Ovary (tissue), 3 donors: ENCODE results near the gene AOC2.
"Not testable (repeated sequence)": the region's sequence is repeated elsewhere in the genome, so short reads cannot be mapped to it uniquely, and the experiment has no call there.

Experiments
- EP300 ChIP-seq: sonication (generic); formaldehyde crosslinking; IDR thresholded peaks from one replicate; pipeline ENCODE4 v1.6.1; 2017; ENCODE audit warnings: antibody characterized with exemption
- POLR2A ChIP-seq: fragments of 450-650 bp; IDR thresholded peaks from one replicate; pipeline ENCODE4 v1.6.1; 2017; ENCODE audit warnings: antibody characterized with exemption, mild to moderate bottlenecking, moderate library complexity
- TF ChIP-seq, protein P1 (sequence below), 3 donors: fragments of 450-650 bp in 2 of 3; fragments of 200-600 bp in 1 of 3; IDR thresholded peaks; one replicate each; pipeline versions ENCODE4 v1.5.1 to v1.8.0; 2016 to 2022; ENCODE audit warnings: antibody characterized with exemption in 3 of 3, mild to moderate bottlenecking in 1 of 3
- donor health status: DM: no; HTN: no; CAD: no.

DNA sequence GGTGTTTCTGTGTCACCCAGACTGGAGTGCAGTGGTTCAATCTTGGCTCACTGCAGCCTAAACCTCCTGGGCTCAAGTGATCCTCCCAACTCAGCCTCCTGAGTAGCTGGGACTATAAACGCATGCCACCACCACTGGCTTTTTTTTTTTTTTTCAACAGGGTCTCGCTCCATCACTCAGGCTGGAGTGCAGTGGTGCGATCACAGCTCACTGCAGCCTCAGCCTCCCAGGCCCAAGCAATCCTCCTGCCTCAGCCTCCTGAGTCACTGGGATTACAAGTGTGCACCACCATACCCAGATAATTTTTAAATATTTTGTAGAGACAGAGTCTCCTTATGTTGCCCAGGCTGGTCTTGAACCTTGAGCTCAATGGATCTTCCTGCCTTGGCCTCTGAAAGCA is 41.4 kb downstream of the AOC2 start:
- TF ChIP-seq, protein P1, sequence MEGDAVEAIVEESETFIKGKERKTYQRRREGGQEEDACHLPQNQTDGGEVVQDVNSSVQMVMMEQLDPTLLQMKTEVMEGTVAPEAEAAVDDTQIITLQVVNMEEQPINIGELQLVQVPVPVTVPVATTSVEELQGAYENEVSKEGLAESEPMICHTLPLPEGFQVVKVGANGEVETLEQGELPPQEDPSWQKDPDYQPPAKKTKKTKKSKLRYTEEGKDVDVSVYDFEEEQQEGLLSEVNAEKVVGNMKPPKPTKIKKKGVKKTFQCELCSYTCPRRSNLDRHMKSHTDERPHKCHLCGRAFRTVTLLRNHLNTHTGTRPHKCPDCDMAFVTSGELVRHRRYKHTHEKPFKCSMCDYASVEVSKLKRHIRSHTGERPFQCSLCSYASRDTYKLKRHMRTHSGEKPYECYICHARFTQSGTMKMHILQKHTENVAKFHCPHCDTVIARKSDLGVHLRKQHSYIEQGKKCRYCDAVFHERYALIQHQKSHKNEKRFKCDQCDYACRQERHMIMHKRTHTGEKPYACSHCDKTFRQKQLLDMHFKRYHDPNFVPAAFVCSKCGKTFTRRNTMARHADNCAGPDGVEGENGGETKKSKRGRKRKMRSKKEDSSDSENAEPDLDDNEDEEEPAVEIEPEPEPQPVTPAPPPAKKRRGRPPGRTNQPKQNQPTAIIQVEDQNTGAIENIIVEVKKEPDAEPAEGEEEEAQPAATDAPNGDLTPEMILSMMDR (IDR thresholded peaks at IDR 0.05): not testable (repeated sequence)
- TF ChIP-seq EP300, POLR2A: not testable (repeated sequence)
